NCI-H526 (cell line): Measurements from ENCODE around the gene KLHL24.
A peak's percentile ranks its signal among the peaks of the same experiment; 100 is the strongest.
"Not testable (repeated sequence)": the region's sequence is repeated elsewhere in the genome, so short reads cannot be mapped to it uniquely, and the experiment has no call there.

Experiments
- DNase-seq, 2 experiments: peaks; one replicate each; lab custom pipeline; 2025; lab: John Stamatoyannopoulos, UW

KLHL24 gene

GRCh38 chr3:183695569-183696364, 60.3 kb downstream of the KLHL24 start:
- no peak for DNase-seq

GRCh38 chr3:183697123-183697609, 61.7 kb downstream of the KLHL24 start:
- no peak for DNase-seq

- DNase-seq: peak; percentile 13 to 87
Observed at GRCh38 chr3:183697610-183698317, 62.3 kb downstream of the KLHL24 start, which contains the start of gene YEATS2. TSS of gene YEATS2 (plus strand) at chr3:183697797. CDS start at chr3:183715163, 17,366 bp downstream.

- peak; percentile 21 to 58 for DNase-seq
Observed at GRCh38 chr3:183698318-183698751, 62.9 kb downstream of the KLHL24 start.

GRCh38 chr3:183698756-183699155, 63.3 kb downstream of the KLHL24 start:
- DNase-seq: peak in 1 of 2 experiments; percentile 36

- peak in 1 of 2 experiments; percentile 29 for DNase-seq
Observed at GRCh38 chr3:183699238-183699947, 64.0 kb downstream of the KLHL24 start.

- no peak for DNase-seq
Observed at GRCh38 chr3:183701744-183702143, 66.3 kb downstream of the KLHL24 start.

- not testable (repeated sequence) for DNase-seq
Observed at GRCh38 chr3:183703892-183704291, 68.5 kb downstream of the KLHL24 start.

GRCh38 chr3:183710231-183710630, 74.8 kb downstream of the KLHL24 start:
- no peak for DNase-seq

GRCh38 chr3:183711516-183711915, 76.1 kb downstream of the KLHL24 start:
- DNase-seq: no peak

GRCh38 chr3:183714622-183715021, 79.2 kb downstream of the KLHL24 start:
- DNase-seq: no peak

GRCh38 chr3:183718012-183718411, 82.6 kb downstream of the KLHL24 start:
- no peak for DNase-seq

GRCh38 chr3:183725387-183725786, 90.0 kb downstream of the KLHL24 start:
- DNase-seq: no peak

GRCh38 chr3:183728204-183728603, 92.8 kb downstream of the KLHL24 start:
- no peak for DNase-seq

- DNase-seq: no peak
Observed at GRCh38 chr3:183730361-183730760, 94.9 kb downstream of the KLHL24 start.

GRCh38 chr3:183731611-183732010, 96.2 kb downstream of the KLHL24 start:
- DNase-seq: no peak

- no peak for DNase-seq
Observed at GRCh38 chr3:183733553-183733952, 98.1 kb downstream of the KLHL24 start.
